GM12891 (cell line): ENCODE data around the gene PLIN5.
A peak's percentile ranks its signal among the peaks of the same experiment; 100 is the strongest.
"Not testable (repeated sequence)": the region's sequence is repeated elsewhere in the genome, so short reads cannot be mapped to it uniquely, and the experiment has no call there.

ENCODE experiments used
- DNase-seq: peaks from one replicate; pipeline ENCODE4 v3.0.0; 2011; ENCODE audit warnings: low spot score; ENCODE audit not compliant: insufficient read length
- FAIRE-seq: peaks from 2 replicates; lab custom pipeline; 2011; peaks lifted over from hg19 to GRCh38; lab: Jason Lieb, UNC
- PAX5 ChIP-seq: IDR thresholded peaks from 2 replicates; pipeline ENCODE4 v1.6.1; 2011; ENCODE audit warnings: low read length, moderate library complexity, mild to moderate bottlenecking; ENCODE audit not compliant: insufficient read depth, severe bottlenecking
- POLR2A ChIP-seq: IDR thresholded peaks from 2 replicates; pipeline ENCODE4 v1.6.1; 2011; ENCODE audit warnings: low read depth, low read length, control low read depth
- POLR2AphosphoS5 ChIP-seq: IDR thresholded peaks from 2 replicates; pipeline ENCODE4 v1.6.1; 2011; ENCODE audit warnings: low read depth, low read length, control low read depth
- POU2F2 ChIP-seq: IDR thresholded peaks from 2 replicates; pipeline ENCODE4 v1.6.1; 2011; ENCODE audit warnings: low read depth, mild to moderate bottlenecking, control low read depth, low read length, moderate library complexity
- SPI1 ChIP-seq: IDR thresholded peaks from 2 replicates; pipeline ENCODE4 v1.6.1; 2011; ENCODE audit warnings: low read depth, low read length, control low read depth
- TAF1 ChIP-seq: IDR thresholded peaks from 2 replicates; pipeline ENCODE4 v1.6.1; 2011; ENCODE audit warnings: low read depth, low read length, control low read depth

PLIN5 gene

DNA sequence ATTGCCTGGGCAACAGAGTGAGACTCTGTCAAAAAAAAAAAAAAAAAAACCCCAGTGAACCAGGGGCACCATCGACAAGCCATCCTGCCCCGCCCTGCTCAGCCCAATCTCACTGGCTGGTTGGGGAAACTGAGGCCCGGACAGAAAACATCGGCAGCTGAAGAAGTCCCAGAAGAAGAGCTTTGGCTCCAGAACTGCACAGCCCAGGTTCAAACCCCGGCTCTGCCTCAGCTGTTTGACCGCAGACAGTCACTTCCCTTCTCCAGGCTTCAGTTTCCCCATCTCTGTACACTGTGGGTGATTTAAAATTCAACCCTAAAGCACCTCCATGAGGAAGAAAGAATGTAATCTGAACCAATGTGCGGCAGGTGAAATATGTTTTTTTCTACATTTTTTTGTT lies 33.9 kb upstream of the PLIN5 start:
- TF ChIP-seq SPI1 (0 out of 2 replicates have a peak, but pooled peaks have one; percentile 20), TAF1 (no peak), POU2F2 (no peak), POLR2A (no peak), PAX5 (no peak), POLR2AphosphoS5 (no peak)
- no peak for FAIRE-seq
- DNase-seq: no peak

DNA sequence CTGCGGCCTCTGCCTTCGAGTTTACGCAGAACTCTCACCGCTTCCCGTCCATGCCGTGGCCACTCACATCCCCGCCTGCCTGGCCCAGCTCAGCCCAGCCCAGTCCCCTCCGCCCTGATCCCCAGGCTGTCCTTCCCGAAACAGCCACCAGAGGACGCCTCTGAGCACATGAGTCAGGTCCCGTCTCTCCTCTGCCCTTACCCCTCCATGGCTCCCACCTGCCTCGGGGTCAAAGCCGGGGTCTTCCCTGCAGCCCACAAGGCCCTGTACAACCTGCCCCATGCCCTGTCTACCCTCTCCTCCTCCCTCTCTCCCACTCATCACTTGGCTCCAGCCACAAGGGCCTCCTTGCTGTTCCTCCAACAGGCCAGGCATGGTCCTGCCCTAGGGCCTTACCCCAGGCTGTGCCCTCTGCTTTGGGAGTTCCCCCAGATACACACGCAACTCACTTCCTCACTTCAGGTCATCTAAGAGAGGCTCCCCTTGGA lies 32.6 kb upstream of the PLIN5 start:
- DNase-seq: no peak
- peak; percentile 78 for FAIRE-seq
- 0 out of 2 replicates have a peak, but pooled peaks have one; percentile 13 for TF ChIP-seq POU2F2
- TF ChIP-seq SPI1: no peak

DNA sequence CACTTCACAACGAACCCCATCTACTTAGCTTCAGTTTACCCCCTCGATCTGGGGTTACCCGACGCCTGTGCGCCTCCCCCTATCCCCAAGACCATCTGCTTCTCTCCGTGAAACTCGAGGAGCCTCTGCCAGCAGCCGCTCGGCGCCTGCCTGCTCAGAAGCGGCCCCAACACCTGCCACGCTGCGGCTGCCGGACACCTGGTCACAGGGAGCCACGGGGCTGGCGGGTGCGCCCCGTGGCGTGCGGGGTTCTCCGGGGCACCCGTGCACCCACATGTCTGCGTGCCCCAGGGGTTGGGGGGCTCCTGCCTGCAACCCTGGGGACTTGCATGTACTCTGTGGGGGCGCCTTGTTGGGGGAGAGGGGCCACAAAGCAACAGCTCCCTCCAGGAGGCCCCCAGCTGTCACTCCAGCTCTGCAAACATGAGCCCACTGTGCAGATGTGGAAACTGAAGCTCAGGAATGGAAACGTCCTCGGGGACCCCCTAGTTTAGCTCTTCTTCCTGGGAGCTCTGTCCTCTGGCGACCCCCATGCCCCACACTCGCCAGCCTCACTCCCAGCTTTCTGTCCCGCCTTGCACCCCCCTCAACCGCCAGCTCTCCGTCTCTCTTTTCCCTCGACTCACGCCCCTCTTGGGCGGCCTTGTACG lies 31.5 kb upstream of the PLIN5 start:
- FAIRE-seq (no peak), DNase-seq (no peak)
- no peak for TF ChIP-seq POLR2AphosphoS5
- no peak for TF ChIP-seq POLR2A
- no peak for TF ChIP-seq PAX5
- TF ChIP-seq SPI1: no peak

DNA sequence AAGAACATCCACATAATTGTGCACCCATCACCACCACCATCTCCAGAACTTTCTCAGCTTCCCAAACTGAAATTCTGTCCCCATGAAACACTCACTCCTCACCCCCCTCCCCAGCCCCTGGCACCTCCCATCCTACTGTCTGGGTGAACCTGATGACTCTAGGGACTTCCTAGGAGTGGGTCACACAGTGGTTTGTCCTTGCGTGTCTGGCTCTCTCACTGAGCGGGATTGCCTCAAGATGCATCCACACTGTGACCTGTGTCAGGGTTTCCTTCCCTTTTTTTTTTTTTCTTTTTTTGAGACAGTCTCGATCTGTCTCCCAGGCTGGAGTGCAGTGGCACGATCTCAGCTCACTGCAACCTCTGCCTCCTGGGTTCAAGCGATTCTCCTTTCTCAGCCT lies 28.5 kb upstream of the PLIN5 start:
- DNase-seq: not testable (repeated sequence)
- FAIRE-seq: peak; percentile 31

GRCh38 chr19:4562085-4562484 lies 27.1 kb upstream of the PLIN5 start:
- not testable (repeated sequence) for DNase-seq, FAIRE-seq

DNA sequence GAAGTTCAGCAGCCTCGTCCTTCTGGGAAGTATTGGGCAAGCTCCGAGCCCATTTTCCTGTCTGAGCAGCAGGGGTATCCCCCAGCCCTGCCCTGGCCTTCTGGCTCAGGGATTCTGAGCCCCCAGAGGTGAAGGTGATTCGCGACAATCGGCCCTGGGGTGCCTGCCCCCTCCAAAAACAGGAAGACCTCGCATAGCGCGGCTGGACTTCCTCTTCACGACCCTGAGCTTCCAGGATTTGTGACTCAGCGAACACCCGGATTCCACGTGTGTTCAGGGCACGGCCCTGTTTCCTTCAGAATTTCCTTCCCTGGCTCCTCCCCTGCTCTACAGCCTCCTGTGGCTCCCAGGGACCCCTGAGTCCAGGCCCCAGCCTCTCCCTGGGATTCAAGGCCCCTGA lies 24.5 kb upstream of the PLIN5 start, which contains the start of gene SEMA6B:
Gene SEMA6B (minus strand): TSS at position 116 of the 400 bp plus-strand sequence. CDS start 1,227 bp downstream, outside the sequence.
- no peak for TF ChIP-seq POU2F2
- TF ChIP-seq TAF1: no peak
- no peak for TF ChIP-seq SPI1
- TF ChIP-seq POLR2AphosphoS5: no peak
- no peak for TF ChIP-seq PAX5
- no peak for TF ChIP-seq POLR2A
- FAIRE-seq: no peak
- no peak for DNase-seq

DNA sequence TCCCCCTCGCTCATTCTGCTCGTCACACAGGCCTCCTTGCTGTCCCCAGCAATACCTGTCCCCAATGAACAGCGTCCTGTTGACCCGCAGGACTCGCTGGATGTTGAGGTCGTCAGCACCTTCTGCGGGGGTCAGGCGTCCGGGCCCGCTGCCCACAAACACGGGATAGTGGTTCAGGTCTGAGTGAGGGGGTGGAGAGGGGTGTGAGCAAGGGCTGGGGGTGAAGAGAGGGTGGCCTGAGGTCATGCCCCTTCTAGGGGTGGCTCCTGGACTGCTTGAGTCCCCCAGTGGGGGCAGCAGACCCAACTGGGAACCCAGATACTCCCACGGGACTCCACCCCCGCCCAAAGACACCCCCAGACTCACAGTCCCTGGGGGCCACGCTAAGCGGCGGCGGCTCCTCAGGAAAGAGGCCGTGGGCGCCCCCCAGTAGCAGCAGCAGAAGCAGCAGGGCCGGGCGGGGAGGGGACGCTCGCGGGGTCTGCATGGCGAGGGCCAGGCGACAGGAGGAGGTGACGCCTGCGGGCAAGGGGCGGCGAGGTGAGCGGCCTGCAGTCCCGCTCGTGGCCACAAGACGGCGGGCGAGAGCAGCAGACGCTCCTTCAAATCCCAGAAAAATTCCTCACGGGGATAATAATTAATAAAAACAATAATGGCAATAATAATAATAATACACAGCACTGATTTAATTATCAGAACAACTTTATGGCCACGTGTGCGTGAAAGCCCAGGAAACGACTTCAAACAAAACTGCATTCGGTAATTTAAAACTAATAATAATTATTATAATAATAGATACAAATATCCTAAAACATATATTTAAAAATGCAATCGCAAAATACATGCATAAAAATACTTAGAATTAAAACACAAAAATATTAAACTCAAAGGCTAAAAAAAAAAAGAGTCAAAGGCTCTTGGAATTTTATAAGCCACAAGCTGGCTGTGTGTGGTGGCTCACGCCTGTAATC lies 23.2 kb upstream of the PLIN5 start:
- FAIRE-seq: peak; percentile 13
- DNase-seq: peak; percentile 74
- no peak for TF ChIP-seq SPI1
- TF ChIP-seq POLR2AphosphoS5: no peak
- no peak for TF ChIP-seq TAF1
- no peak for TF ChIP-seq PAX5
- TF ChIP-seq POU2F2: no peak
- TF ChIP-seq POLR2A: no peak

DNA sequence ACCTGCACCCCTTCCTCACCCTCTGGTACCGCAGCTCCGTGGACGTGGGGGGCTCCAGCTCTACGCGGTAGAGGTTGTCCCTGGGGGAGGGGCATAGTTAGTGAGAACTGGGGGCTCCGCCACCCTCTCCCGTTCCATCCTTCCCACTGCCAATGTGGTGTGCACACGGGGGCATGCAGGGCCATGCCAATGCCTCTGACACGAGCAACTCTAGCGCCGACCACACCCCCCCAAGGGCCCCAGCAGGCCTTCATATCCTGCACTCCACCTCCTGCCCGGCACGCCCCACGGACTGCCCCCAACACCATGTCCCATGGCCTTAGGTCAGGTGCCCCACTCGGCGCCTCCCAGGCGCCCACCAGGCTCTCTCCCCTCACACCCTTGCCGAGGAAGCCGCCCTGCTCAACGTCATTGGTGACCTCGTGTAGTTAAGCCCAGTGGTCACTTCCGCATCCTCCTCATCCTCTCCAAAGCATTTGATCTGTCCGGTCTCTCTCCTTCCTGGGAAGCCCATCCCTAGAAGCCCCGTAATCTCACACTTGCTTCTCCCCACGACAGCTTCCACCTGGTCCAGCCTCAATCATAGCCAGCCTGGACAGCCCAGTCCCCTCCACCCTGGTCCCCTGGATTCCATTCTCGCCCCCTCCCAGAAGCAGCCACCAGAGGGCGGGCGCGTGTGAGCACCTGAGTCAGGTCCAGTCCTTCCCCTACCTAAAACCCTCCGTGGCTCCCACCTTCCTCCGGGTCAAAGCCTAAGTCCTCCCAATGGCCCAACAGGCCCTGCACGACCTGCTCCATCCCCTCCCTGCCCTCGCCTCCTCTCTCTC lies 22.3 kb upstream of the PLIN5 start:
- DNase-seq (no peak), FAIRE-seq (no peak)
- no peak for TF ChIP-seq PAX5
- TF ChIP-seq POU2F2: no peak
- TF ChIP-seq SPI1: no peak
- TF ChIP-seq POLR2AphosphoS5: no peak
- TF ChIP-seq POLR2A: no peak

GRCh38 chr19:4556597-4557127 lies 21.6 kb upstream of the PLIN5 start:
- no peak for FAIRE-seq

More at GRCh38 chr19:4556597-4557127, 21.6 kb upstream of the PLIN5 start:
- no peak for TF ChIP-seq SPI1
- TF ChIP-seq POU2F2: no peak
- no peak for TF ChIP-seq POLR2AphosphoS5
- TF ChIP-seq PAX5: no peak
- TF ChIP-seq POLR2A: no peak
- no peak for TF ChIP-seq TAF1
- DNase-seq: no peak
